Nephron (organoid): ENCODE measurements around the gene OPN3.

ENCODE experiments used
- H3K27ac Mint-ChIP-seq, 3 experiments: 2 replicates each; pipeline ENCODE4 v1.8.0; 2020; ENCODE audit warnings: mixed read lengths in 3 of 3, mild to moderate bottlenecking in 2 of 3, moderate library complexity in 1 of 3
- H3K27me3 Mint-ChIP-seq: 2 replicates; pipeline ENCODE4 v1.8.0; 2021; ENCODE audit warnings: low read depth, mild to moderate bottlenecking, moderate library complexity, mixed read lengths
- H3K36me3 Mint-ChIP-seq: 2 replicates; pipeline ENCODE4 v1.8.0; 2020; ENCODE audit warnings: low read depth, mixed read lengths
- H3K4me1 Mint-ChIP-seq: 2 replicates; pipeline ENCODE4 v1.8.0; 2020; ENCODE audit warnings: mixed read lengths
- H3K4me3 Mint-ChIP-seq, 3 experiments: 2 replicates each; pipeline ENCODE4 v1.8.0; 2020; ENCODE audit warnings: mild to moderate bottlenecking in 3 of 3, mixed read lengths in 3 of 3, moderate library complexity in 2 of 3
- H3K9me3 Mint-ChIP-seq: 2 replicates; pipeline ENCODE4 v1.8.0; 2020; ENCODE audit warnings: mixed read lengths
- TF ChIP-seq, protein P1 (sequence below), 3 experiments: fragments of 200-600 bp; sonication (generic); IDR thresholded peaks; one replicate each; pipeline ENCODE4 v1.5.0; 2021; ENCODE audit warnings: antibody characterized with exemption in 3 of 3; ENCODE audit not compliant: unreplicated experiment in 3 of 3

The OPN3 gene

GRCh38 chr1:241553886-241554592 lies 86.1 kb downstream of the OPN3 start:
- H3K36me3 Mint-ChIP-seq, result no peaks in the 10 kb centered on the region
- H3K4me3 Mint-ChIP-seq, result no peak overlapping the region
- H3K4me1 Mint-ChIP-seq, result peaks cover 7% of the 10 kb centered on the region
- no peak overlapping the region for H3K27ac Mint-ChIP-seq
- H3K27me3 Mint-ChIP-seq, result no peaks in the 10 kb centered on the region
- no peaks in the 10 kb centered on the region for H3K9me3 Mint-ChIP-seq
- TF ChIP-seq, protein P1, sequence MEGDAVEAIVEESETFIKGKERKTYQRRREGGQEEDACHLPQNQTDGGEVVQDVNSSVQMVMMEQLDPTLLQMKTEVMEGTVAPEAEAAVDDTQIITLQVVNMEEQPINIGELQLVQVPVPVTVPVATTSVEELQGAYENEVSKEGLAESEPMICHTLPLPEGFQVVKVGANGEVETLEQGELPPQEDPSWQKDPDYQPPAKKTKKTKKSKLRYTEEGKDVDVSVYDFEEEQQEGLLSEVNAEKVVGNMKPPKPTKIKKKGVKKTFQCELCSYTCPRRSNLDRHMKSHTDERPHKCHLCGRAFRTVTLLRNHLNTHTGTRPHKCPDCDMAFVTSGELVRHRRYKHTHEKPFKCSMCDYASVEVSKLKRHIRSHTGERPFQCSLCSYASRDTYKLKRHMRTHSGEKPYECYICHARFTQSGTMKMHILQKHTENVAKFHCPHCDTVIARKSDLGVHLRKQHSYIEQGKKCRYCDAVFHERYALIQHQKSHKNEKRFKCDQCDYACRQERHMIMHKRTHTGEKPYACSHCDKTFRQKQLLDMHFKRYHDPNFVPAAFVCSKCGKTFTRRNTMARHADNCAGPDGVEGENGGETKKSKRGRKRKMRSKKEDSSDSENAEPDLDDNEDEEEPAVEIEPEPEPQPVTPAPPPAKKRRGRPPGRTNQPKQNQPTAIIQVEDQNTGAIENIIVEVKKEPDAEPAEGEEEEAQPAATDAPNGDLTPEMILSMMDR (IDR thresholded peaks at IDR 0.05; ENCODE audit: unreplicated experiment in 3 of 3), result no peak

- no peaks in the 10 kb centered on the region for H3K36me3 Mint-ChIP-seq
Observed at GRCh38 chr1:241551759-241552638, 88.2 kb downstream of the OPN3 start.

DNA sequence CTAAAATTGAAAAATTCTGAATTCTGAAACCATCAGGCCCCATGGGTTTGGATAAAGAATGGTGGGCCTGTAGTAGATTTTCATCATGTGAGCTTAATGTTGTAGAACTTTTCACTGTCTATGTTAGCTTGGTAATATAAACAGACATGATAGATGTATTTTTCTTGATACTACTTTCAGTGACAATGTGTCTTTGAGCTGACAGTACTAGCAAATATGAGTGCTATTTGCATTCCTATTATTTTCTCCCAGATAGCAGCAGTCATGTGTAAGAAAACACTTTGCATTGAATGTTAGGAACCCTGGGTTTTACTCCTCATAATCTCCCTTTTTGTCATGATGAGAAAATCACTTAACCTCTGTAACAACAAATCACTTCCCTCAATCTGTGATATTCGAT lies 89.9 kb downstream of the OPN3 start:
- Mint-ChIP-seq H3K27ac (no peak overlapping the region), H3K4me1 (no peaks in the 10 kb centered on the region), H3K9me3 (no peaks in the 10 kb centered on the region), H3K36me3 (no peaks in the 10 kb centered on the region), H3K27me3 (no peaks in the 10 kb centered on the region), H3K4me3 (no peak overlapping the region)
- TF ChIP-seq, protein P1 (IDR thresholded peaks at IDR 0.05; ENCODE audit: unreplicated experiment in 3 of 3), result no peak

More at GRCh38 chr1:241551759-241552638, 88.2 kb downstream of the OPN3 start:
- Mint-ChIP-seq H3K27ac (no peak overlapping the region), H3K27me3 (no peaks in the 10 kb centered on the region), H3K4me3 (no peak overlapping the region), H3K4me1 (no peaks in the 10 kb centered on the region), H3K9me3 (no peaks in the 10 kb centered on the region)
- TF ChIP-seq, protein P1 (IDR thresholded peaks at IDR 0.05; ENCODE audit: unreplicated experiment in 3 of 3), result no peak

DNA sequence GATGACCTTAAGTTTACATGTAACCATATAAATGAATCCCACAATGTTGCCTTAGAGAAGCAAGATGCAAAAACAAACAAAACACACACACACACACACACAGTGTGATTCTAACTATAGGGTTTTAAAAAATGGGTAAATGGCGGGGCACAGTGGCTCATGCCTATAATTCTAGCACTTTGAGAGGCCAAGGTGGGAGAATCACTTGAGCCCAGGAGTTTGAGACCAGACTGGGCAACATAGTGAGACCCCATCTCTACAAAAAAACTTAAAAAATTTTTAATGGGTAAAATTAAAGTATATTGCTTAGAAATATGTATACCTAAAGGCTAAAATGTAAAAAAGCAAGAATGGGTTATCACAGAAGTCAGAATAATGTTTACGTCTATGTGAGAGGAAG lies 92.2 kb downstream of the OPN3 start:
- H3K4me1 Mint-ChIP-seq, result no peaks in the 10 kb centered on the region
- TF ChIP-seq, protein P1 (IDR thresholded peaks at IDR 0.05; ENCODE audit: unreplicated experiment in 3 of 3), result no peak
- no peaks in the 10 kb centered on the region for H3K36me3 Mint-ChIP-seq
- no peak overlapping the region for H3K4me3 Mint-ChIP-seq
- H3K27me3 Mint-ChIP-seq, result no peaks in the 10 kb centered on the region
- H3K9me3 Mint-ChIP-seq, result no peaks in the 10 kb centered on the region
- no peak overlapping the region for H3K27ac Mint-ChIP-seq
